Stimulated activated CD8-positive, alpha-beta memory T cell treated with anti-CD3 and anti-CD28 coated beads, Interleukin-4, amount 100 ng/mL, for 48 hours (primary cell): Measurements from ENCODE around the gene GCGR.

Source experiments
- DNase-seq: peaks from one replicate; pipeline ENCODE4 v3.0.0-alpha.2; 2020

GCGR gene

DNA sequence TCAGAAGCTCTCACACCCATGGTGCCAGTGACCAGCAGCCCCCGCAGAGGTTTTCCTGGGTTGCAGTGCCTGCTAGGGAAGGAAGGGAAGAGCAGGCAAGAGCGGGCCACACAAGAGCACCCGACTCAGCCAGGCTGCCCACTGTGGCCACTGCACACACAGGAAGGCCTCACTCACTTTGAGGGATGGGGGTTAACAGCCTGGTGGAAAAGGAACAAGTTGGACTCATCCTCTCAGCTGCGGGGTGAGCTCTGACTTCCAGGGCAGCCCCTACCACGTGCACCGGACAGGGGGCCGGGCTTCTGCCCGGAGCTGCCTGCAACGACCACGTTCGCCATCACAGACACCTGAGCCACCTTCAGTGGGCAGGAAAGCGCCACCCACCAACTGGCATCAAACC is 48.3 kb downstream of the GCGR start:
- DNase-seq: no peak

GRCh38 chr17:81854974-81855774 is 51.2 kb downstream of the GCGR start:
- no peak for DNase-seq

- DNase-seq: no peak
Observed at GRCh38 chr17:81858170-81858966, 54.4 kb downstream of the GCGR start.

DNA sequence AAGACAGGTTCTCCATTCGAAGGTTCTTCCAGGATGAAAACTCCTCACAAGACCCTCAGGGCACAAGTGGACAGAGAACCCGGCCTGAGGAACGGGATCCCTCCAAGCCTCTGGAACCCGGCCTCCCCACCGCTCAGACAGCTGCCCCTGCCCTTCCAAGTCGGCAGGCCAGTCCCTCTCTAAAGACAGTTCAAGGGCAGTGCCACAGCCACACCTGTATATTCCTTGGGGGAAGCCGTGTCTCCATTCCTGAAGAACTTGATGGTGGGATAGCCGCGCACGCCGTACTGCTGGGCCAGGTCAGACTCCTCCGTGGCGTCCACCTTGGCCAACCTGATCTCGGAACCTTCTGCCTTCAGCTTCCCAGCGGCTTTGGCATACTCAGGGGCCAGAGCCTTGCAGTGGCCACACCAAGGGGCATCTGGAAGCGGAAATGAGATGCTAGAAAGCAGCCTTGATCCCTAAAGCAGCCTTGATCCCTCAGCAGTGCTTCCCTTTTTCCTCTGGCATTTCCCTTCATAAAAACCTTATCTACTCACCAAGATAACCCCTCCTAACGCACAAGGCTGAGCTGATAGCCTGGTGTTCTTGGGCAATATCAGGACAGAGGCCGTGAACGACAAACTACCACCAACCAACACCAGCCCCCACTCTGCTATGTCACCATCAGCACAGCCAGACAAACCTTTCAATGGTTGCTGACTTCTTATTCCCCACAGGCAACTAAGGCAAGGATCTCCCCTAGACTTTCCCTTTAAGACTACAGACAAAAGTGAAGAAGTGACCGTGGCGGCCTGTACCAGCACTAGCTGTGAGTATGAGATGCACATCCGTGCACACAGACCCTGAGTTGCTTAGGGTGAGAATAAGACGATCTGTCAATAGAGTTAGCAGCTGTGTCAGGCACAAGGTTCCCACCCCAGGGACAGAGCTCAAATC is 55.3 kb downstream of the GCGR start:
- peak; percentile 36 for DNase-seq

GRCh38 chr17:81859906-81860755 is 56.2 kb downstream of the GCGR start, which contains the start of gene P4HB:
P4HB (minus strand) TSS chr17:81860535; CDS start chr17:81860471, 64 bp downstream.
- DNase-seq: peak; percentile 45

DNA sequence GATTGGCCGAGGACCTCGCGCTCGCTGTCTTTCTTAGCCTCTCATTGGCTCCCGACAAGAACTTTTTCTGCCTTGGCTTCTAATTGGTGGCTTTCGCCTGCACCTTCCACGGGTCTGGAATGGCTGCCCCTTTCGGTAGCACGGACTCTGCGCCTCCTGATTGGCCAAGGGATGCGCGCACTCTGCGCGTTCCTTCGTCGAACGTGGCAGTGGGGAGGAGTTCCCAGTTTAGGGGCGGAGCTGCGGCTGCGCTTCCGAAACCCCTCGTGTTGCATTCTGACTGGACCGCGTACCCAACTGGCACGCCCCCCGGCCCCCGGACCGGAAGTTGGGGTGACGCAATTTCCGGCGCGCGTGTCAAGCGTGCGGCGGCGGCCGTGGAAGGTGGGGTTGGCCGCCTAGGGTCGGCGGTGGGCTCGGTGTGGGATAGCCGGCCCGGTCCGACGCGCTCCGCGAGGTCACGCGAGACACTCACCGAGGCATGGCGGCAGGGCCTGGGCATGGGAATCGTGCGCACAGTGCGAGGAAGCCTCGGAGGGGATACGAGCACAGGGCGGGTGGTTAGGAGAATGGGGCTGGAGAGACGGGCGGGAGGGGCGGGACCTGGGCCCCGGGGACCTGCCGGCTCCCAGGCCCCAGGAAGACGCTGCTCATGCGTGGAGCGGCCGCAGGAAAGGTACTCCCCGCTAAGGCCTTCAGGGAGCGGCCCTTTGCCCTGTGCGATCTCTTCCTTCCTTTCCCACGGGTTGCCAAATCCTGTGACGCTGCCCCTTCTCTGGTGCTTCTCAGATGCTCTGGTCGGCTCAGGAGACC is 57.0 kb downstream of the GCGR start:
- peak; percentile 99 for DNase-seq

GRCh38 chr17:81863123-81863675 is 59.2 kb downstream of the GCGR start:
- DNase-seq: no peak
